Non-pigmented ciliary epithelial cell (primary cell): ENCODE results near the gene NOL3.

Experiments used
- DNase-seq: peaks from one replicate; pipeline ENCODE4 v3.0.0-alpha.2; 2010; ENCODE audit warnings: low read depth

NOL3 gene

GRCh38 chr16:67170949-67171649 lies 761 bp downstream of the NOL3 start:
- DNase-seq = no peak

GRCh38 chr16:67173323-67173722 lies 3.0 kb downstream of the NOL3 start:
- no peak for DNase-seq

GRCh38 chr16:67173808-67174705 lies 3.7 kb downstream of the NOL3 start:
- no peak for DNase-seq

DNA sequence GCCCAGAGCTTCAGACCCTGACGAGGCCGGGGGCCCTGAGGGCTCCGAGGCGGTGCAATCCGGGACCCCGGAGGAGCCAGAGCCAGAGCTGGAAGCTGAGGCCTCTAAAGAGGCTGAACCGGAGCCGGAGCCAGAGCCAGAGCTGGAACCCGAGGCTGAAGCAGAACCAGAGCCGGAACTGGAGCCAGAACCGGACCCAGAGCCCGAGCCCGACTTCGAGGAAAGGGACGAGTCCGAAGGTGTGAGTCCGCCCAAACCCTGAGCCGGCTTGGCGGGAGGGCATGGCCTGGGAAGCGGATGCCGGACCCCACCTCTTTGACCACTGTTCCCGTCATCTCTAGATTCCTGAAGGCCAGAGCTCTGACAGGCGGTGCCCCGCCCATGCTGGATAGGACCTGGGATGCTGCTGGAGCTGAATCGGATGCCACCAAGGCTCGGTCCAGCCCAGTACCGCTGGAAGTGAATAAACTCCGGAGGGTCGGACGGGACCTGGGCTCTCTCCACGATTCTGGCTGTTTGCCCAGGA lies 4.4 kb downstream of the NOL3 start:
- no peak for DNase-seq

DNA sequence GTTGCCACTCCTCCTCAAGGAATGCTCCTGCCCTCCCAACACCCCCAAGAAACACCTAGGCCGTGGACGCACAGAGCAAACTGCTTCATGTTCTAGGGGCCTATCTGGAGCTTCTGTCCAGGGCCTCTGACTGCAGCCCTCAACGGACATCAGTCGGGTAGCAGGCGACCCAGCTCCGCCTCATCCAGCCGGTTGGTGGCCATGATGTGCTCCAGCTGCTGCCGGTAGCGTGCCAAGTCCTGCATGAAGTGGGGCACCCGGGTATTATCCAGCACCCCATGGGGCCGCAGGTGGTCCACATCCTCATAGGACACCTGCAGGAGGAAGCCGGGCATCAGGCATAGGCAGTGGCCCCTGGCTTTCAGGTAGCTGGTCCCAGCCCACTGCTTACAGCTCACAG lies 6.3 kb downstream of the NOL3 start:
- no peak for DNase-seq

- no peak for DNase-seq
Observed at GRCh38 chr16:67177743-67178699, 7.7 kb downstream of the NOL3 start.

- no peak for DNase-seq
Observed at GRCh38 chr16:67179421-67180080, 9.2 kb downstream of the NOL3 start.

- no peak for DNase-seq
Observed at GRCh38 chr16:67180166-67180565, 9.8 kb downstream of the NOL3 start.

DNA sequence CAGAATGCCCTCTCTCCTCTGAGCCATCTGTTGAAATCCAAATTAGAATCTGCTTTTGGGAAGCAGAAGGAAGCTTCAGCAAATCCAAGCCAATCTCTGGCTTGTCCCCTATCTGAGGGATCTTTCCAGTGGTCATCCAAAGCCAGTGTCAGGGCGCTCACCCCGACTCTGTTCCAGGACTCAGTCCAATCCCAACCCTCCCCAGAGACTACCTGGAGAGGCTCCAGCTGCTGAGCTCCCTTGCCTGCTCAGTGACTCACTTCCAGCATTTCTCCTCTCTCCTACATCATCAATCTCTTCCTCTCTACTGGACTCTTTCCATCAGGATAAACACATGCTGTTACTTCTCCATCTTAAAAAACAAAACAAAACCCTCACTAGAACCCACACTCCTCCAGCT lies 11.0 kb downstream of the NOL3 start:
- DNase-seq = no peak

GRCh38 chr16:67182288-67182687 lies 11.9 kb downstream of the NOL3 start:
- DNase-seq = no peak

- no peak for DNase-seq
Observed at GRCh38 chr16:67183284-67183626, 12.9 kb downstream of the NOL3 start.

- DNase-seq = peak; percentile 92
Observed at GRCh38 chr16:67183627-67184452, 13.5 kb downstream of the NOL3 start, which contains the start of gene MATCAP1. Gene MATCAP1, minus strand, starts transcription at chr16:67183963. Its CDS starts 3,353 bp downstream, at chr16:67180610.

GRCh38 chr16:67184453-67184994 lies 14.2 kb downstream of the NOL3 start:
- no peak for DNase-seq

- peak; percentile 57 for DNase-seq
Observed at GRCh38 chr16:67184995-67185650, 14.8 kb downstream of the NOL3 start.

- DNase-seq = no peak
Observed at GRCh38 chr16:67185651-67186134, 15.4 kb downstream of the NOL3 start.

GRCh38 chr16:67186550-67186950 lies 16.2 kb downstream of the NOL3 start:
- DNase-seq = no peak

- no peak for DNase-seq
Observed at GRCh38 chr16:67187175-67187890, 17.0 kb downstream of the NOL3 start.

DNA sequence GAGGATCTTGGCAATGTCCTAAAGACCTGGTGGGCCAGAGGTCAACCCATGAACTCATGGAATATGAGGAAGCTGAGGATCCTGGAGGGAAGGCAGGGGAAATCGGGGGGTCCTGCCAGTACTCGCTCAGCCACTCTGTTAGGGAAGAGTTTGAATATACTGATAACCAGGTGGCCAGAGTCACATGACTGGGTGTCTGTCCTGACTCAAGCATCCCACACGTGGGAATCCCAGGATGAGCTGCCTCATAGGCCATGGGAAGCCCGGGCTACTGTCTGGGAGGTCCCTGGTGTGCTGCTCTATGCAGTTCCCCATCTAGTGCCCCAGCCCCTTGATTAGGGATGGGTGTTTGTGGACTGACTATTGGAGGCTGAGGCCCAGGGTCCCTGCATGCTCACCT lies 18.0 kb downstream of the NOL3 start:
- DNase-seq = no peak

DNA sequence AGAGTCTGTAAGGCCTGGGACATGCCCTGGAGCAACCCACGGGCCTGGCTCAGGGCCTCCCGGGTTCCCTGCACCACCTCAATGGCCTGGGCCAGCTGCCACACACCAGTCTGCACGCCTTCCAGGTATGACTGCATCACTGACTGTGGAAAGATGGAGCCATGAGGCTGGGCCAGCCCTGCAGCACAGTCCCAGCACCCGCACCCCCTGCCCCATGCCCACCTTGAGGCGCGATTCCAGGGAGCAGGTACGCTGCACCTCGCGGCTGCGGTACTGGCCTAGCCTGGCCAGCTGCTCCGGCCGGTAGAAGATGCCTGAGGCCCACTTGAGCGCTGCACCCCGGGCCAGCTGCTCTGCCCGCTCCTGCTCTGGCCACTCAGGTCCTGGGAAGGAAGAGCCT lies 18.5 kb downstream of the NOL3 start:
- no peak for DNase-seq
